ENCODE results near the gene EIF2D.

DNA sequence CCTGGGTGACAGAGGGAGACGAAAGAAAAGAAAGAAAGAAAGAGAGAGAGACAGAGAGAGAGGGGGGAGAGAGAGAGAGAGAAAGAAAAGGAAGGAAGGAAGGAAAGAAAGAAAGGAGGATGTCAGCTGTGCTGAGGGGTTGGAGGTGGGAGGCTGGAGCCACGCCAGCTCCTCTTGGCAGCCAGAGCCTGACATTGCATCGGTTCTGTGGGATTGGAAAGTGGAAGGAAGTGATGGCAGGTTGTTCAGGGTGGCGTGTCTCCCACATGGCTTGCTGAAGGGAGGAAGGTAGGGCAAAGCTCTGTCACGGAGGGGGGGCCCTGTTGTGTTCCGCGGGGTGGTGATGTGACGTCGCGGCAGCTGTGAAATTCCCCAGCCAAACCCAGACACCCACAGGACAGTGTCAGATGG is 30.7 kb downstream of the EIF2D start:
- TF ChIP-seq CTCF (IDR thresholded peaks at IDR 0.05) = no peak
- no peak for TF ChIP-seq POLR2A (IDR thresholded peaks at IDR 0.05; ENCODE audit: low read depth)
- TF ChIP-seq EP300 (IDR thresholded peaks at IDR 0.05) = no peak
- TF ChIP-seq POLR2AphosphoS5 (IDR thresholded peaks at IDR 0.05) = no peak
